Hepatocyte (in vitro differentiated cells): ENCODE measurements around the gene KEAP1.

Experiments used
- CTCF ChIP-seq: fragments of 200-600 bp; sonication (generic); IDR thresholded peaks from 2 replicates; pipeline ENCODE4 v1.5.1; 2016; ENCODE audit warnings: antibody characterized with exemption, mild to moderate bottlenecking; ENCODE audit not compliant: poor library complexity
- EZH2 ChIP-seq: fragments of 200-600 bp; sonication (generic); IDR thresholded peaks from 2 replicates; pipeline ENCODE4 v1.6.1; 2016; ENCODE audit warnings: antibody characterized with exemption, mild to moderate bottlenecking, borderline replicate concordance

- TF ChIP-seq CTCF (no peak), EZH2 (no peak)
Measured at GRCh38 chr19:10550336-10550735, 47.2 kb upstream of the KEAP1 start.
